ENCODE data around the gene ALKBH1. TPM values are rescaled to one million over a fixed set of nuclear protein-coding genes. Genes with fewer than 3 reads are reported as not detected.
"Not testable (repeated sequence)": the region's sequence is repeated elsewhere in the genome, so short reads cannot be mapped to it uniquely, and the experiment has no call there.

Gene ALKBH1, protein sequence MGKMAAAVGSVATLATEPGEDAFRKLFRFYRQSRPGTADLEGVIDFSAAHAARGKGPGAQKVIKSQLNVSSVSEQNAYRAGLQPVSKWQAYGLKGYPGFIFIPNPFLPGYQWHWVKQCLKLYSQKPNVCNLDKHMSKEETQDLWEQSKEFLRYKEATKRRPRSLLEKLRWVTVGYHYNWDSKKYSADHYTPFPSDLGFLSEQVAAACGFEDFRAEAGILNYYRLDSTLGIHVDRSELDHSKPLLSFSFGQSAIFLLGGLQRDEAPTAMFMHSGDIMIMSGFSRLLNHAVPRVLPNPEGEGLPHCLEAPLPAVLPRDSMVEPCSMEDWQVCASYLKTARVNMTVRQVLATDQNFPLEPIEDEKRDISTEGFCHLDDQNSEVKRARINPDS
- 20.4 and 27.7 TPM in 2 replicates for total RNA-seq (2014; rRNA removed; shearing (Covaris generic))

- peak; percentile 84 for DNase-seq (ENCODE audit: low read depth)
These were observed at the start of gene ALKBH1, which contains the start of gene SLIRP for GRCh38 chr14:77707724-77708408. TSS of gene ALKBH1 (minus strand) at chr14:77708023. CDS start at chr14:77708004, 19 bp downstream. TSS of gene SLIRP (plus strand) at chr14:77708103. CDS start at chr14:77708112, 9 bp downstream.

DNA sequence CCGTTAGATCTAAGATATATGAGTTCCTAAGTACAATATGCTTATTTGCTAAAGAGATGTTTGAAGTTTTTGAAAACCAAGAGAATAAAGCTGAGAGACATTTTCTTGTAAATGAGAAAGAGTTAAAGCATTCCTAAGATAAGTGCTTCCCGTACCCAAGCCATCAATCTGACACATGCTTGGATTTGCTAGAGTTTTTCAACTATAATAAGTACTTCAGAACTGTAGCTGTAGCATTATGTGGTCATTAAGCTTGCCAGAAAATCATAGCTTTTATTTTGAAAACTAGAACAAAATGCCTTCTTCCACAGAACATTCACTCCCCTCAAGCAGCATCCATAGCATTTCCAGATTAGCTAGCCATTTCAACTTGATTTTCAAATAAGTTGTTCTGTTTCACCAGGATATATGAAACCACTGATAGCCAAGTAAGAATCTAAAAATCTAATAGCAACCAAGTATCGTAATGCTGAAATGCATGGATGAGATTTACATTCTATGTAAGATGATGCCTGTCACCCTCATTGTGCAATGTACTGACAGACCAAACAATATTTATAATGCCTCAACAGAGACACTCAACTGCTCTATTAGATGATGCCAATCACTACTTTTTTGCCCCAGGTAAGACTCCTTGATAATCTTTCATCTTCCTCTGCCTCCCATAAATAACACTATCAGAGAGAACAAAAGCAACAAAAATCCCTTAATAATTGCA, 45.1 kb upstream of the ALKBH1 start:
- no peak for DNase-seq (ENCODE audit: low read depth)

DNA sequence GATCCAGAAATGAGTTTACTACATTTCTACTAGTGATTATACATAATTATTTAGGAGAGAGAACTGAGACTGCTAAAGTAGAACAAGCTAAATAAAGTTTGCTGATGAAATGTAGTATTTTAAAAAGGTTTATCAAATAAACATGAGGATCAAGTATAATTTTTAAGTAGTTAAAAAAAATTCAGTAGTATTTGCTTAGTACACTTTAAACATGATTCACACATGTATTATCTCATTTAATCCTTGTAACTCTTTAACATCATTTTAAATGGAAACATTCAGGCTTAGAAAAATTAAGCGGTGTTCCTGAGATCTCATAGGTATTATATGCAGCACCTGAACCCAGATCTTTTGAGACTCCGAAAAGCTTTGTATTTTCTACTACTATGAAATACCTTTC, 44.4 kb upstream of the ALKBH1 start:
- DNase-seq (ENCODE audit: low read depth): no peak

- DNase-seq (ENCODE audit: low read depth): not testable (repeated sequence)
These were observed 39.6 kb upstream of the ALKBH1 start for GRCh38 chr14:77747425-77747824.

DNA sequence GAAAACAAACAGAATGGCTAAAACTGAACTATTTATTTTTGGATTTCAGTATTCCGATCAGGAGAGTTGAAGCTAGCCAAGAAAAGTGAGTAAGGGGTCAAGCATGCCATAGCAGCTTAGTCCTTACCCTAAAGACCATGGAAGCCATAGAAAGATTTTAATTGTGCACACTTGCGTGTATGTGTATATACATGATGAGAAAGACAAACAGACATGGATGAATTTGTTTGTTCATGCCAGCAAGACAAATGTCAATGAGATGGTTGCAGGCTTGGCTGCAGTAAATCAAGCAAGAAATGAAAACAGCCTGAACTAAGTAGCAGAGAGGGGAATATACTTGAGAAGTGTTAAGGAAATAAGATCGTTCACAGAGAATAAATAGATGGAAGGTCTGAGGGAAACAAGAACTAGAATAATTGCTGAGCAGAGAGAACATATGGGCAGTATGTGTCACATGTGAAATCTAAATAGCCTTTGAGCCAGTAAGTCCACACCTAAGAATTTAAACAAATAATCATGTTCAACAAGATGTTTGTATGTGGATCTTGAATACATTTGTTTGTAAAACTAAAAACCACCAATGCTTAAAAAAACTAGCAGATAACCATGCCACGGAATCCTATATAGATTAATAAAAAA, 38.4 kb upstream of the ALKBH1 start:
- no peak for DNase-seq (ENCODE audit: low read depth)

- no peak for DNase-seq (ENCODE audit: low read depth)
These were observed 33.6 kb upstream of the ALKBH1 start for GRCh38 chr14:77741438-77741837.

- peak; percentile 81 for DNase-seq (ENCODE audit: low read depth)
These were observed 30.9 kb upstream of the ALKBH1 start for GRCh38 chr14:77738559-77739250.

DNA sequence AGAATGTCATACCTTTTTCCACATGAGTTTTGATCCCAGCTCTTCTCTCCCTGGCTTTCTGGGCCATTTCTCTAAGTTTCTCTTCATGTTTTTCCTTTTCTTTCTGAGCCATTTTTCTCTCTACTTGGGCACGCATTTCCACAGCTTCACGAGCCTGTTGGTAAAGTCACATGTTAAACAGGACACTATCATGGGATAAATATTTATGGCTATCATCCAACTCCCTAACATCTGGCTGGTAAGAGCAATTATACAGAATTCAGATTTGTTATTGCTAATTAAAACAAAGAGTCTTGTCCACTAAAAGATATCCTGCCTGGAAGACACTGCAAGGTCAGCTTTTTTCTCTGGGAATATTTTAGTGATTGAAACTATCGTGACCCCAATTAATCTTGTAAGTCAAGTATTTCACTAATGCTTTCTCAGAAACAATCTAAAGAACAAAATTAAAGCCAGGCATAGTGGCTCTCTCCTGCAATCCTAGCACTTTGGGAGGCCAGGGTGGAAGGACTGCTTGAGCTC, 23.2 kb upstream of the ALKBH1 start:
- DNase-seq (ENCODE audit: low read depth): no peak

- no peak for DNase-seq (ENCODE audit: low read depth)
These were observed 14.5 kb upstream of the ALKBH1 start for GRCh38 chr14:77722301-77722700.

DNA sequence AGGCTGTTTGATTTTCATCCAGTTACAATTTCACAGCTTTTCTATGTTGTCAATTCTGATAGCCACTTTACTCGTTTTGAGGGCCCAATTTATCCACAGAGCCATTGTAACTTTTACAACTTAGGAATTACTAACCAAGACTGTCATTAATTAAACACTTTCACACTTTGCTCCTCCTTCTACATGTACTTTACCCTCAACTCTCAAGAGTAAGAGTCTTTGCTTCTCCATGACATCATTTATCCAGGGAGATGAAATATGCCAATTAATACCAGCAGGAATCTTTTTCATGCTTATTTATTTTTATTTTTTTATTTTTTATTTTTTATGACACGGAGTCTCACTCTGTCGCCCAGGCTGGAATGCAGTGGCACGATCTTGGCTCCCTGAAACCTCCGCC, 13.6 kb upstream of the ALKBH1 start:
- DNase-seq (ENCODE audit: low read depth): no peak

- no peak for DNase-seq (ENCODE audit: low read depth)
These were observed 9.9 kb upstream of the ALKBH1 start for GRCh38 chr14:77717608-77718305.

GRCh38 chr14:77714926-77715325, 7.1 kb upstream of the ALKBH1 start:
- DNase-seq (ENCODE audit: low read depth): no peak

GRCh38 chr14:77710364-77710763, 2.5 kb upstream of the ALKBH1 start:
- no peak for DNase-seq (ENCODE audit: low read depth)

GRCh38 chr14:77709412-77709811, 1.6 kb upstream of the ALKBH1 start:
- DNase-seq (ENCODE audit: low read depth): no peak

- DNase-seq (ENCODE audit: low read depth): no peak
These were observed 926 bp upstream of the ALKBH1 start for GRCh38 chr14:77708749-77709148.

DNA sequence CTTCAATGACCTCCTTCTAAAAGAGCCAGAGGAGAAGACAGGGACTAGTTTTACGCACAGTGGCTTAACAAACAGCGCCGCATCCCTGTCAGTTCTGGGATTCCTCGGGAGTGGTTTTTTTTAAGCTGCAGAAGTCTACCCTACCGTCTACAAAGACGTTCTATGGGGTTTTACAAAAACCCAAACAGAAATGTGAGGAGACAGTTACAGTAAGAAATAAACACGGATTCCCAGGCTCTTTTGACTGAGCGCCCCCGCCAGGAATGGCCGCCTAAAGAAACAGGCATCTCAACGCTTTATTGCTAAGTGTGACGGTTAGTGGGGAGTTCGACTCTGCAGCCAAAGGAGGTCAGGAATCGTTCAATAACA, 484 bp downstream of the ALKBH1 start:
- peak; percentile 57 for DNase-seq (ENCODE audit: low read depth)

DNA sequence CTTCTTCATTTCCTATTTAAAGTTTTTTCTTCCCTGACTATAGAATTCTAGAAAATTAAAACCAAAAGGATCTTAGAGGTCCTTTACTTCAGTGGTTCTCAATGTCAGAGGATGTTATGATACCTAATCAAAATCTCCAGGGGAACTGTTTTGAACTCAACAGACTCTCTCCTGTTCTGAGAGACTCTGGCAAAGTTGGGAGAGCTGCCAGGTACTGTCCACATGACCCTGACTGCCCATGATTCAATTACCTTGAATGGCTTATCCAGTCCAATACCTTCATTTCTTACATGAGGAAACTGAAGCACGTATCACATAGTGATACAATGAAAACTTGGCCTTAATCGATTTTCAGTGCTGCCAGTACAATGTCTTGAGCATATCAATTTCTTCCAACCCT, 16.6 kb downstream of the ALKBH1 start:
- DNase-seq (ENCODE audit: low read depth): peak; percentile 36

DNA sequence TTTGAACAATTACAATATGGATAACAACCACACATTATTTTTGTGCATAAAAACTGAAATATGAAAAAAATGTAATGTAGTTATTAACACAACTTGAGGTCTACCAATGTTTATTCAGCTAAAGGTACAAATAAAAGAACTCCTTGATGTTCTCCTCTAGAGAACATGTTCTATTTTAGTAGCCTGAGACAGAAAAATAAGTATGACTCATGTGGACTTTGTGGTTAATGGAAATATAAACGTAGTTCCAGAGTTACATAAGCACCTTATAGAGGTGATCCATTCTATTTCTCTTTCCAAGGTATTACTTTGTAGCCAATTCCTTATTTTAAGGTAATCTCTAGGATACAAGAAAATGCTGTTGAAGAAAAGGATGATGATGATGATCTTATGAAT, 25.7 kb downstream of the ALKBH1 start:
- peak; percentile 62 for DNase-seq (ENCODE audit: low read depth)

DNA sequence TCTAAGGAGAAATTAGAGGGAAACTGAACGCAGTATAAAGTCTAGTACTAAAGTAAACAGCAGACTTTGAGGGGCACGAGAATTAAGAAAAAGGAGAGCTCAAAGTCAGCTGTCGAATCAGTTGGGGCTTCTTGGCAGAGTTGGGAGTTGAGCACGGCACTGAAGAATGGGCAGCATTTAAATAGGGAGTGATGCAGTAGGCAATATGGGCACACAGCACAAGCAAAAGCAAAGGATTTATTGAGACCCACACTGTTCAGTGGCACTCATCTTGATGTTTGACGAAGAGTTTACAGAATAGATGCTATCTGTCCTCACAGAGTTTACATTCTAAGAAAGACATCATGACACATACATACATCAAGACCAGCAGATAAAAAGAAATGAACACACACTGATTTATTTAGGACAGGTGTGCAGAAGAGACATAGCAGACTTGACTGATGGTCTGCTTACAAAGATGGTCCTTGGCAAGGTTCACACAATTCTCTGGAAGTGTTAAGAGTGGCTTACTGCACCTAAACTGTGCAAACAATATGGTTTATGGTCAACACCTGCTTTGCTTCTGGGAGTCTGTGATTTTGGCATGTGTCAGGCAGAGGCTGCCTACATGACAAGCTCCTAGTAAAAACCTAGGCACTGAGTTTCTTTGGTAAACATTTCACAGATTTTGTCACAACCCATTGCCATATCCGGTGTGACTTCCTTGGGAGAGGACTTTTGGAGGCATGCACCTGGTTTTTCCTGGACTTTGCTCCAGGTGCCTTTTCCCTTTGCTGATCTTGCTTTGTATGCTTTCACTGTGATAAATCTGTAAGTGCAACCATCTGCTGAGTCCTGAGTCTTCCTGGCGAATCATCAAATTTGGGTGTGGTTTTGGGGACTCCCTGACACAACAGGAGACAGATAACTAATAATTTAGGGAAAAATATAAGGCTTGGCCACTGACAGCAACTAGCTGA, 26.3 kb downstream of the ALKBH1 start:
- peak; percentile 69 for DNase-seq (ENCODE audit: low read depth)
